GM21390 (cell line): ENCODE data around the gene STXBP3.

ENCODE experiments used
- ATAC-seq: cut with Tn5 transposase; IDR thresholded peaks from one replicate; pipeline ENCODE4 v1.9.1; 2021; ENCODE audit not compliant: unreplicated experiment

STXBP3 gene

GRCh38 chr1:108842525-108843181, 96.2 kb downstream of the STXBP3 start:
- no peak for ATAC-seq

- no peak for ATAC-seq
Observed at GRCh38 chr1:108843390-108844137, 97.1 kb downstream of the STXBP3 start.

- no peak for ATAC-seq
Observed at GRCh38 chr1:108845446-108845845, 99.0 kb downstream of the STXBP3 start.

GRCh38 chr1:108845991-108846390, 99.5 kb downstream of the STXBP3 start:
- no peak for ATAC-seq

- no peak for ATAC-seq
Observed at GRCh38 chr1:108847494-108847893, 101.0 kb downstream of the STXBP3 start.

- ATAC-seq: no peak
Observed at GRCh38 chr1:108848806-108849205, 102.3 kb downstream of the STXBP3 start.

GRCh38 chr1:108850929-108851328, 104.5 kb downstream of the STXBP3 start:
- no peak for ATAC-seq

- ATAC-seq: no peak
Observed at GRCh38 chr1:108851567-108851966, 105.1 kb downstream of the STXBP3 start.

- no peak for ATAC-seq
Observed at GRCh38 chr1:108852221-108852975, 105.9 kb downstream of the STXBP3 start.

GRCh38 chr1:108854221-108855019, 107.9 kb downstream of the STXBP3 start:
- no peak for ATAC-seq

GRCh38 chr1:108856994-108857393, 110.5 kb downstream of the STXBP3 start, which contains the start of gene AKNAD1:
TSS of gene AKNAD1 (minus strand) at chr1:108857094. CDS start at chr1:108852664, 4,430 bp downstream.
- ATAC-seq: no peak

GRCh38 chr1:108858230-108858950, 111.9 kb downstream of the STXBP3 start:
- ATAC-seq: no peak
